SK-N-SH (cell line): ENCODE results near the gene PIKFYVE. TPM values are rescaled to one million over a fixed set of nuclear protein-coding genes. Genes with fewer than 3 reads are reported as not detected.

Experiments
- CTCF ChIA-PET: fragments of 300-600, 350-600 bp; formaldehyde crosslinking; extraction: SDS; loops from one replicate; lab custom pipeline; 2021; lab: Yijun Ruan, JAX
- POLR2A ChIA-PET: fragments of 350-600 bp; sonication (Branson Sonifier 250); formaldehyde crosslinking; extraction: SDS; loops from one replicate; lab custom pipeline; 2020; ENCODE audit warnings: antibody characterized with exemption, inconsistent platforms; lab: Yijun Ruan, JAX
- DNase-seq: peaks from one replicate; pipeline ENCODE4 v3.0.0; 2012
- H2AFZ ChIP-seq: fragments of 200-600 bp; sonication (generic); 2 replicates; pipeline ENCODE4 v1.8.1; 2016; ENCODE audit warnings: antibody characterized with exemption, mild to moderate bottlenecking, low read depth
- H3F3A ChIP-seq: fragments of 200-600 bp; sonication (generic); replicated peaks from 2 replicates; pipeline ENCODE3; 2016; ENCODE audit warnings: antibody characterized with exemption, mild to moderate bottlenecking; ENCODE audit not compliant: insufficient read depth
- H3K27ac ChIP-seq, 2 experiments: fragments of 200-500 bp in 1 of 2; fragments of 200-600 bp in 1 of 2; sonication (Bioruptor generic) in 1 of 2; sonication (generic), shearing (Covaris generic) in 1 of 2; 2 replicates each; pipeline versions ENCODE4 v1.5.1 to v1.6.1; 2014 to 2016; ENCODE audit warnings: low read depth in 2 of 2, inconsistent platforms in 1 of 2, low read length in 1 of 2, mild to moderate bottlenecking in 1 of 2, mixed read lengths in 1 of 2
- H3K27me3 ChIP-seq: fragments of 200-600 bp; sonication (generic), shearing (Covaris generic); 2 replicates; pipeline ENCODE4 v1.6.1; 2016; ENCODE audit warnings: mixed run types; ENCODE audit not compliant: insufficient read depth
- H3K36me3 ChIP-seq, 2 experiments: fragments of 200-500 bp in 1 of 2; fragments of 200-600 bp in 1 of 2; sonication (Bioruptor generic) in 1 of 2; sonication (generic) in 1 of 2; replicated peaks in 1 of 2; 2 replicates each; pipeline versions ENCODE3 to v1.5.1; 2014 to 2016; ENCODE audit warnings: low read length in 1 of 2, mild to moderate bottlenecking in 1 of 2; ENCODE audit not compliant: insufficient read depth in 2 of 2, control insufficient read depth in 1 of 2
- H3K4me1 ChIP-seq, 2 experiments: fragments of 200-500 bp in 1 of 2; fragments of 200-600 bp in 1 of 2; sonication (Bioruptor generic) in 1 of 2; sonication (generic), shearing (Covaris generic) in 1 of 2; 2 replicates each; pipeline versions ENCODE4 v1.5.1 to v1.6.1; 2014 to 2016; ENCODE audit warnings: low read depth in 1 of 2, low read length in 1 of 2, mixed run types in 1 of 2; ENCODE audit not compliant: insufficient read depth in 2 of 2, control insufficient read depth in 1 of 2
- H3K4me2 ChIP-seq: fragments of 200-600 bp; sonication (generic), shearing (Covaris generic); 2 replicates; pipeline ENCODE4 v1.6.1; 2017; ENCODE audit warnings: mixed run types
- H3K4me3 ChIP-seq, 2 experiments: fragments of 200-500 bp in 1 of 2; fragments of 200-600 bp in 1 of 2; sonication (Bioruptor generic) in 1 of 2; sonication (generic), shearing (Covaris generic) in 1 of 2; 2 replicates each; pipeline versions ENCODE4 v1.5.1 to v1.8.1; 2014 to 2016; ENCODE audit warnings: low read depth in 2 of 2, inconsistent platforms in 1 of 2, low read length in 1 of 2, mild to moderate bottlenecking in 1 of 2, mixed read lengths in 1 of 2, moderate library complexity in 1 of 2
- H3K79me2 ChIP-seq: fragments of 200-600 bp; sonication (generic); 2 replicates; pipeline ENCODE4 v1.8.1; 2017; ENCODE audit warnings: mild to moderate bottlenecking; ENCODE audit not compliant: insufficient read depth
- H3K9ac ChIP-seq: fragments of 200-600 bp; sonication (generic); 2 replicates; pipeline ENCODE4 v1.6.1; 2017; ENCODE audit warnings: mixed run types
- H3K9me2 ChIP-seq: fragments of 200-600 bp; sonication (generic); 2 replicates; pipeline ENCODE4 v1.6.1; 2017; ENCODE audit warnings: mixed run types
- H3K9me3 ChIP-seq: fragments of 200-600 bp; sonication (generic); 2 replicates; pipeline ENCODE4 v1.6.1; 2017; ENCODE audit warnings: mixed run types, mild to moderate bottlenecking, moderate library complexity
- H4K20me1 ChIP-seq: fragments of 200-600 bp; sonication (generic); 2 replicates; pipeline ENCODE4 v1.6.1; 2017; ENCODE audit warnings: mild to moderate bottlenecking, mixed run types; ENCODE audit not compliant: insufficient read depth
- ELF1 ChIP-seq: IDR thresholded peaks from 2 replicates; pipeline ENCODE4 v1.4.0; 2012
- EP300 ChIP-seq, 2 experiments: IDR thresholded peaks; 2 replicates each; pipeline versions ENCODE4 v1.4.0 to v1.6.1; 2012; ENCODE audit warnings: borderline replicate concordance in 1 of 2, low read depth in 1 of 2, low read length in 1 of 2
- EZH2phosphoT487 ChIP-seq: fragments of 200-600 bp; sonication (generic); IDR thresholded peaks from 2 replicates; pipeline ENCODE4 v1.6.1; 2017; ENCODE audit warnings: low read depth, mixed run types, mild to moderate bottlenecking, antibody characterized with exemption, moderate library complexity, borderline replicate concordance
- FOSL2 ChIP-seq: IDR thresholded peaks from 2 replicates; pipeline ENCODE4 v1.4.0; 2012; ENCODE audit warnings: low read depth, mild to moderate bottlenecking, moderate library complexity, borderline replicate concordance
- FOXM1 ChIP-seq: IDR thresholded peaks from 2 replicates; pipeline ENCODE4 v1.4.0; 2012; ENCODE audit warnings: low read depth, mild to moderate bottlenecking
- GATA2 ChIP-seq: sonication (generic); formaldehyde crosslinking; IDR thresholded peaks from 2 replicates; pipeline ENCODE4 v1.5.0; 2020; ENCODE audit warnings: mild to moderate bottlenecking, missing genetic modification reagents
- IRF3 ChIP-seq: fragments of 150-350 bp; IDR thresholded peaks from 2 replicates; pipeline ENCODE4 v1.6.1; 2016; ENCODE audit warnings: mild to moderate bottlenecking, low read depth, low read length
- MAX ChIP-seq: IDR thresholded peaks from 2 replicates; pipeline ENCODE4 v1.4.0; 2012; ENCODE audit warnings: low read depth
- MXI1 ChIP-seq: IDR thresholded peaks from 2 replicates; pipeline ENCODE4 v1.6.1; 2012; ENCODE audit warnings: mild to moderate bottlenecking, low read depth, low read length, improper control_type of control experiment
- NRF1 ChIP-seq: IDR thresholded peaks from 2 replicates; pipeline ENCODE4 v1.6.1; 2012; ENCODE audit warnings: low read depth, mild to moderate bottlenecking, low read length
- PBX3 ChIP-seq: IDR thresholded peaks from 2 replicates; pipeline ENCODE4; 2012
- RAD21 ChIP-seq: IDR thresholded peaks from 2 replicates; pipeline ENCODE4 v1.6.1; 2012; ENCODE audit warnings: mild to moderate bottlenecking, low read length
- RCOR1 ChIP-seq: fragments of 150-350 bp; IDR thresholded peaks from 2 replicates; pipeline ENCODE4 v1.6.1; 2017; ENCODE audit warnings: antibody characterized with exemption, low read length
- REST ChIP-seq: IDR thresholded peaks from 2 replicates; pipeline ENCODE4 v1.6.1; 2012; ENCODE audit warnings: mild to moderate bottlenecking, low read depth, low read length, moderate library complexity
- RFX5 ChIP-seq: IDR thresholded peaks from 2 replicates; pipeline ENCODE4 v1.6.1; 2012; ENCODE audit warnings: mild to moderate bottlenecking, improper control_type of control experiment, low read length
- RXRA ChIP-seq: IDR thresholded peaks from 2 replicates; pipeline ENCODE4 v1.4.0; 2012; ENCODE audit warnings: low read depth, mild to moderate bottlenecking, borderline replicate concordance
- SIN3A ChIP-seq: IDR thresholded peaks from 2 replicates; pipeline ENCODE4 v1.6.1; 2012; ENCODE audit warnings: low read depth, mild to moderate bottlenecking, low read length, moderate library complexity, borderline replicate concordance
- TAF1 ChIP-seq: IDR thresholded peaks from 2 replicates; pipeline ENCODE4 v1.6.1; 2012; ENCODE audit warnings: low read depth, mild to moderate bottlenecking, low read length, moderate library complexity, borderline replicate concordance
- TCF12 ChIP-seq: IDR thresholded peaks from 2 replicates; pipeline ENCODE4 v1.4.0; 2012
- WGBS: methylation state at CpG from one replicate; pipeline ENCODE4 v1.1.6; 2017; ENCODE audit warnings: low lambda C conversion rate; 5-methylcytosine and 5-hydroxymethylcytosine counted together
- polyA plus RNA-seq, 3 experiments: library from polyadenylated mRNA; depleted of rRNA; stranded (reverse); fragments of >200 nt; gene quantifications; 2 replicates each; pipeline ENCODE4 v1.2.3, GENCODE V29; 2012

Gene PIKFYVE
- polyA plus RNA-seq, 1 of the 3 experiments (the other 2 are of a cell fraction): 7.0 TPM

DNA sequence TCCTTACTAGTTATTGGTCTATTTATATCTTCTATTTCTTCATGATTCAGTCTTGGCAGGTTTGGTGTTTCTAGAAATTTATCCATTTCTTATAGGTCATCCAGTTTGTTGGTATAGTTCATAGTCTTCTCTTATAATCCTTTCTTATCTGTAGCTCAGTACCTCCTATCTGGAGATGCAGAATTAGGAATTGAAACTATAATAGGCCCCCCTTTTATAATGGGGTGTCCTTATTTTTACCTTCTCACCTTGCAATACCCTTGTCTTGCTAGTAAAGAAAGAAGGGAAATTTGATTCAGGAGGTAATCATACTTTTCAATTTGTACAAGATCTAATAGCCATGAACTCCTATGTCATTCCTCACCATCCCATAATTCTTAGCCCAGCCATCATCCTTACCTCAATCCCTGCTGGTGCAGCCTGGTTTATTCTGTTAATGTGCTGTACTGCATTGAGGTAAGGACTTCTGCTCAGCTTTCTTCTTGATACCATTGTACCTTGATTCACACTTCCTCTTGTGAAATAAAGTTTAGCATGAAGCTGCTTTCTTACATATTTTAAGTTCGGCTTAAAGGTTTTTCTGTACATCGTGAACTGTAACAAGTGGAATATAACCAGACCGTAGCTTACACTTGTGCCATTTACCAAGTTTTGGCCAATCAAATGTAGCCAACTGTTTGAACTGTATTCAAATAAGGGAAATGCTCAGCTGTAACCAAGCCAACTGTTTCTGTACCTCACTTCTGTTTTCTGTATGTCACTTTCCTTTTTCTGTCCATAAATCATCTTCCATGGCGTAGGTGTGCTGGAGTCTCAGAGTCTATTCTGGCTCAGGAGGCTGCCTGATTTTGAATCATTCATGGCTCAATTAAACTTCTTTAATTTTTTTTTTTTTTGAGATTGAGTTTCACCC is 100.4 kb downstream of the PIKFYVE start:
- H3K27me3 ChIP-seq: no peaks in the 10 kb centered on the region
- H3K4me2 ChIP-seq: no peak overlapping the region
- H3K9me3 ChIP-seq: peaks cover 12% of the 10 kb centered on the region
- H3K4me3 ChIP-seq: no peak overlapping the region
- DNase-seq: no peak
- TF ChIP-seq MAX: no peak
- TF ChIP-seq IRF3: no peak
- TF ChIP-seq MXI1: no peak
- no peak for TF ChIP-seq TCF12
- TF ChIP-seq FOSL2: no peak
- no peak for TF ChIP-seq RAD21
- no peak for TF ChIP-seq PBX3
- TF ChIP-seq RCOR1: no peak
- no peak for TF ChIP-seq REST
- TF ChIP-seq GATA2 (CRISPR knock-in tag): no peak
- no peak for TF ChIP-seq SIN3A
- no peak for TF ChIP-seq ELF1
- no peak for TF ChIP-seq RFX5
- no peak for TF ChIP-seq EP300 (IDR thresholded peaks at IDR 0.05; ENCODE audit: borderline replicate concordance in 1 of 2, low read depth in 1 of 2, low read length in 1 of 2)
- TF ChIP-seq EZH2phosphoT487: no peak
- no peak for TF ChIP-seq RXRA
- no peak for TF ChIP-seq FOXM1
- TF ChIP-seq NRF1: no peak
- no peak for TF ChIP-seq TAF1
- no peak overlapping the region for H3K27ac ChIP-seq
- H2AFZ ChIP-seq: no peak overlapping the region
- no peak overlapping the region for H3K9ac ChIP-seq
- H3K79me2 ChIP-seq: no peaks in the 10 kb centered on the region
- H3F3A ChIP-seq: peaks cover 33% of the 10 kb centered on the region
- 90% methylated on average over 4 of the region's 4 CpGs for WGBS
- H3K9me2 ChIP-seq: no peaks in the 10 kb centered on the region
- H4K20me1 ChIP-seq: peaks cover 5% of the 10 kb centered on the region
- peaks cover 0 to 3% of the 10 kb centered on the region in 2 experiments; a peak in 1 of 4 replicates for H3K4me1 ChIP-seq
- peaks cover 0 to 8% of the 10 kb centered on the region in 2 experiments for H3K36me3 ChIP-seq
- POLR2A ChIA-PET: interaction anchor here (0.7 kb wide), 1 partner anchor 621 kb away, joined by 3 read pairs; no protein-coding TSS in a partner anchor
- CTCF ChIA-PET: interaction anchor here (1.2 kb wide), 1 partner anchor 30 kb away, joined by 3 read pairs; no protein-coding TSS in a partner anchor
